Natural killer cell (primary cell): ENCODE results near the gene OPA3. TPM values are rescaled to one million over a fixed set of nuclear protein-coding genes. Genes with fewer than 3 reads are reported as not detected.
"Not testable (repeated sequence)": the region's sequence is repeated elsewhere in the genome, so short reads cannot be mapped to it uniquely, and the experiment has no call there.

Source experiments
- ATAC-seq, 3 donors: fragments of 150-1000 bp in 2 of 3; fragments of 200-7000 bp in 1 of 3; cut with Tn5 transposase; 1 replicate in 1 of 3; 2 replicates in 2 of 3; pipeline ENCODE4 v1.10.0; 2021; ENCODE audit warnings: mild to moderate bottlenecking in 2 of 3, moderate library complexity in 2 of 3
- DNase-seq, 2 donors: peaks; one replicate each; pipeline versions ENCODE4 v3.0.0 to v3.0.0-alpha.2; 2013 to 2021; ENCODE audit warnings: mixed read lengths in 1 of 2
- H3K27ac ChIP-seq: one replicate; pipeline ENCODE4 v1.5.1; 2013; ENCODE audit warnings: mild to moderate bottlenecking, low read length
- H3K27me3 ChIP-seq: one replicate; pipeline ENCODE4 v1.6.1; 2013; ENCODE audit warnings: low read length; ENCODE audit not compliant: control insufficient read depth, insufficient read depth
- H3K36me3 ChIP-seq: one replicate; pipeline ENCODE4 v1.6.1; 2013; ENCODE audit warnings: low read length; ENCODE audit not compliant: control insufficient read depth, insufficient read depth
- H3K4me1 ChIP-seq: one replicate; pipeline ENCODE4 v1.6.1; 2013; ENCODE audit warnings: low read length; ENCODE audit not compliant: control insufficient read depth, insufficient read depth
- H3K4me3 ChIP-seq: one replicate; pipeline ENCODE4 v1.5.1; 2013; ENCODE audit warnings: low read length
- H3K9me3 ChIP-seq: one replicate; pipeline ENCODE4 v1.6.1; 2013; ENCODE audit warnings: low read length; ENCODE audit not compliant: control insufficient read depth, insufficient read depth
- H3K27ac Mint-ChIP-seq, 2 donors: one replicate each; pipeline ENCODE4 v1.8.0; 2022; ENCODE audit warnings: mild to moderate bottlenecking in 2 of 2, mixed read lengths in 2 of 2, moderate library complexity in 1 of 2
- H3K27me3 Mint-ChIP-seq, 2 donors: one replicate each; pipeline ENCODE4 v1.8.0; 2022; ENCODE audit warnings: low read depth in 2 of 2, mixed read lengths in 2 of 2
- H3K36me3 Mint-ChIP-seq: one replicate; pipeline ENCODE4 v1.8.0; 2022; ENCODE audit warnings: mixed read lengths
- H3K4me1 Mint-ChIP-seq, 2 donors: one replicate each; pipeline ENCODE4 v1.8.0; 2022; ENCODE audit warnings: mixed read lengths in 2 of 2
- H3K4me3 Mint-ChIP-seq: one replicate; pipeline ENCODE4 v1.8.0; 2022; ENCODE audit warnings: mild to moderate bottlenecking, moderate library complexity, mixed read lengths
- H3K9me3 Mint-ChIP-seq, 2 donors: one replicate each; pipeline ENCODE4 v1.8.0; 2022; ENCODE audit warnings: mixed read lengths in 2 of 2
- whole genome bisulfite sequencing: methylation state at CpG from one replicate; pipeline ENCODE4 v1.1.7; 2013; ENCODE audit warnings: missing lambda C conversion rate; ENCODE audit not compliant: insufficient coverage; 5-methylcytosine and 5-hydroxymethylcytosine counted together
- intact Hi-C: fragments of 100-400 bp; cut with micrococcal nuclease; formaldehyde crosslinking; loops from one replicate; pipeline ENCODE4 v1.14.2; 2022
- total RNA-seq, 4 donors: library from RNA; stranded (reverse); fragments of 120-200 nt in 1 of 4; gene quantifications; one replicate each; pipeline versions ENCODE4 v1.2.3 to v1.2.4, GENCODE V29; 2013 to 2022
- TF ChIP-seq, protein P1 (sequence below): fragments of 200-600 bp; IDR thresholded peaks from one replicate; pipeline ENCODE4 v1.8.0; 2022; ENCODE audit warnings: antibody characterized with exemption

OPA3 gene
- total RNA-seq, 3 donors from 2014 or later (not counting 1 experiment from before 2014, with no cell fraction given), result 8.2 to 10.4 (median 9.0) TPM

DNA sequence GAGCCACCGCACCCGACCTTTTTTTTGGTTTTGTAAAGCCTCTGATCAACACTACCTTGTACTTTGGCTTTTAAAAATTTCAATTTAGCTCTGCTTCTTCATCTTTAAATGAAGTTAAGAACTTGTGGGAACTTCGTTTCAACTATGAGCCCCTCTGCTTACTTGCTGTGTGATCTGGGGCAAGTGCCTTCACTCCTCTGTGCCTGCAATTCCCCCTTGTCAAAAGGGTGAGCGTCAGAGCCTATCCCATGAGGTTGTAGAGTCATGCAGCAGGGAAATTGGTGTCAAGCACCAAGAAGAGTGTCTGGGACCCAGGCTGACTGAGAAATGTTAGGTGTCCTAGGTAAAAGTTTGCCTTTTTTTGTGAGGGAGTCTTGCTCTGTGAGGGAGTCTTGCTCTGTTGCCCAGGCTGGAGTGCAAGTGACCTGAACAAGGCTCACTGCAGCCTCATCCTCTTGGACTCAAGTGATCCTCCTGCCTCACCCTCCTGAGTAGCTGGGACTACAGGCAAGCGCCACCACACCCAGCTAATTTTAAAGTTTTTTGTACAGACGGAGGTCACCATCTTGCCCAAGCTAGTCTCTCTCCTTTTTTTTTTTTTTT, 71.6 kb downstream of the OPA3 start:
- intact Hi-C loops, result no loop called here

DNA sequence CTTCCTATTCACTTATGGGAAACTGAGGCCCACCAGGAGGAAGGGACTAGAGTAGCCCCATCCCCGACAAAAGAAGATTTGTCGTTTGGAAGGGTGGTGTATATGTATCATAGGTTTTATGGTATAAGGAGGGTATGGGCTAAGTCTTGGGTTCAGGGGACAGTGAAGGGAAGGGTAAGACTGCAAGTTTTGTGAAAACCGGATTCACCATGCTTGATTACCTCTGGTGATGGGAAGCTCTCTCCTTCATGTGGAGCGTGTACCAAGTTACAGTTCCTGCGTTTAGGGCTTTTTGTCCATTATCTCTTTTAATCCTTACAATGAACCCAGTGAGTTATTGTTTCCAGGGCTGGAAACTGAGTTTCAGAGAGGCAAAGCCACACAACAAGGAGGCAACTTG, 73.5 kb downstream of the OPA3 start:
- H3K4me3 Mint-ChIP-seq, result peak overlapping the region; percentile 79
- WGBS, result 83% methylated on average over 5 of the region's 5 CpGs
- peaks cover 7% of the 10 kb centered on the region for H3K36me3 ChIP-seq
- TF ChIP-seq, protein P1, sequence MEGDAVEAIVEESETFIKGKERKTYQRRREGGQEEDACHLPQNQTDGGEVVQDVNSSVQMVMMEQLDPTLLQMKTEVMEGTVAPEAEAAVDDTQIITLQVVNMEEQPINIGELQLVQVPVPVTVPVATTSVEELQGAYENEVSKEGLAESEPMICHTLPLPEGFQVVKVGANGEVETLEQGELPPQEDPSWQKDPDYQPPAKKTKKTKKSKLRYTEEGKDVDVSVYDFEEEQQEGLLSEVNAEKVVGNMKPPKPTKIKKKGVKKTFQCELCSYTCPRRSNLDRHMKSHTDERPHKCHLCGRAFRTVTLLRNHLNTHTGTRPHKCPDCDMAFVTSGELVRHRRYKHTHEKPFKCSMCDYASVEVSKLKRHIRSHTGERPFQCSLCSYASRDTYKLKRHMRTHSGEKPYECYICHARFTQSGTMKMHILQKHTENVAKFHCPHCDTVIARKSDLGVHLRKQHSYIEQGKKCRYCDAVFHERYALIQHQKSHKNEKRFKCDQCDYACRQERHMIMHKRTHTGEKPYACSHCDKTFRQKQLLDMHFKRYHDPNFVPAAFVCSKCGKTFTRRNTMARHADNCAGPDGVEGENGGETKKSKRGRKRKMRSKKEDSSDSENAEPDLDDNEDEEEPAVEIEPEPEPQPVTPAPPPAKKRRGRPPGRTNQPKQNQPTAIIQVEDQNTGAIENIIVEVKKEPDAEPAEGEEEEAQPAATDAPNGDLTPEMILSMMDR, result no peak
- no peaks in the 10 kb centered on the region for H3K36me3 Mint-ChIP-seq
- intact Hi-C loops, result no loop called here
- no peaks in the 10 kb centered on the region for H3K9me3 ChIP-seq
- no peaks in the 10 kb centered on the region for H3K27me3 Mint-ChIP-seq
- no peak overlapping the region for H3K4me3 ChIP-seq
- no peak for ATAC-seq
- H3K27ac ChIP-seq, result no peak overlapping the region
- peak overlapping the region; percentile 81 to 97 for H3K27ac Mint-ChIP-seq
- no peaks in the 10 kb centered on the region for H3K9me3 Mint-ChIP-seq
- no peak for DNase-seq
- peaks cover 72% of the 10 kb centered on the region for H3K4me1 ChIP-seq
- H3K27me3 ChIP-seq, result no peaks in the 10 kb centered on the region
- H3K4me1 Mint-ChIP-seq, result peaks cover 49 to 78% of the 10 kb centered on the region in 2 donors

More for the DNA sequence above, 71.6 kb downstream of the OPA3 start:
- DNase-seq, result no peak
- Histone ChIP-seq H3K4me1 (peaks cover 75% of the 10 kb centered on the region), H3K9me3 (no peaks in the 10 kb centered on the region), H3K27me3 (no peaks in the 10 kb centered on the region), H3K4me3 (no peak overlapping the region), H3K27ac (no peak overlapping the region), H3K36me3 (peaks cover 15% of the 10 kb centered on the region)
- Mint-ChIP-seq H3K4me3 (peak overlapping the region; percentile 28), H3K9me3 (no peaks in the 10 kb centered on the region), H3K27me3 (no peaks in the 10 kb centered on the region), H3K4me1 (peaks cover 55 to 86% of the 10 kb centered on the region in 2 donors), H3K36me3 (no peaks in the 10 kb centered on the region), H3K27ac (peak overlapping the region; percentile 81 to 89)
- no peak for ATAC-seq
- 85% methylated on average over 6 of the region's 6 CpGs for WGBS
- TF ChIP-seq, protein P1, result no peak

DNA sequence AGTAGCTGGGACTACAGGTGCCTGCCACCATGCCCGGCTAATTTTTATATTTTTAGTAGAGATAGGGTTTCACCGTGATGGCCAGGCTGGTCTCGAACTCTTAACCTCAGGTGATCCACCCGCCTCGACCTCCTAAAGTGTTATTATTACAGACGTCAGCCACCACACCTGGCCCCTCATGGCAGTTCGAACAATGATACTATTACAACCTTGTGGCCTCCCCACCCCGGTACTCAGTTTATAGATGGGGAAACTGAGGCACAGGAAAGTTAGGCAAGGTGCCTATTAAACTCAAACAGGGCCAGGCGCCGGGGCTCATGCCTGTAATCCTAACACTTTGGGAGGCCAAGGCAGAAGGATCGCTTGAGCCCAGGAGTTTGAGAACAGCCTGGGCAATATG, 74.2 kb downstream of the OPA3 start:
- H3K4me1 ChIP-seq, result peaks cover 72% of the 10 kb centered on the region
- H3K9me3 Mint-ChIP-seq, H3K9me3 ChIP-seq, DNase-seq, ATAC-seq, H3K36me3 Mint-ChIP-seq, H3K4me3 ChIP-seq, H3K27me3 Mint-ChIP-seq, H3K36me3 ChIP-seq, H3K27me3 ChIP-seq, intact Hi-C loops: not testable (repeated sequence)
- Mint-ChIP-seq H3K4me1 (peaks cover 49 to 74% of the 10 kb centered on the region in 2 donors), H3K4me3 (peak overlapping the region; percentile 98), H3K27ac (peak overlapping the region; percentile 81 to 97)
- WGBS, result 92% methylated on average over 11 of the region's 11 CpGs
- H3K27ac ChIP-seq, result peak overlapping the region; percentile 15

DNA sequence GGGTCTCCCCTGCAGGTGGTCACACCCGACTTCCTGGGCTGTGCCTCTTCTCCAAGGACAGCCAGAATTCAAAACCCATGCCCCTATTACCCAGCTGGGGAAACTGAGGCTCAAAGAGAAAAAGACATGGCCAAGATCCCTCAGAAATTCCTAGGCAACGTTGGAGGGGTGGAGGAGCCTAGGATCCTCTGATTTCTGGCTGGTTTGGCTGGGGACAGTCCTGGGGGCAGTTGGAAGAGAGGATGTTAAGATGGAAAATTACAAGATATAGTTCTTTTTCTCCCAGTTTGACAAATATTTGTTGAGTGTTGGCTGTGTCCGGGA, 74.9 kb downstream of the OPA3 start:
- Histone ChIP-seq H3K4me1 (peaks cover 65% of the 10 kb centered on the region), H3K27ac (peak overlapping the region; percentile 62), H3K36me3 (peaks cover 4% of the 10 kb centered on the region), H3K4me3 (peak overlapping the region; percentile 98), H3K9me3 (no peaks in the 10 kb centered on the region), H3K27me3 (no peaks in the 10 kb centered on the region)
- H3K27ac Mint-ChIP-seq, result peak overlapping the region; percentile 81 to 97
- WGBS, result 13% methylated on average over 3 of the region's 3 CpGs
- peak overlapping the region; percentile 98 for H3K4me3 Mint-ChIP-seq
- peaks cover 49 to 67% of the 10 kb centered on the region in 2 donors for H3K4me1 Mint-ChIP-seq
- H3K9me3 Mint-ChIP-seq, result no peaks in the 10 kb centered on the region
- no peaks in the 10 kb centered on the region for H3K36me3 Mint-ChIP-seq
- TF ChIP-seq, protein P1, result no peak
- intact Hi-C loops, result no loop called here
- ATAC-seq (no peak), DNase-seq (no peak)
- H3K27me3 Mint-ChIP-seq, result no peaks in the 10 kb centered on the region
